ENCODE measurements around the gene CDC42BPA. TPM values are rescaled to one million over a fixed set of nuclear protein-coding genes. Genes with fewer than 3 reads are reported as not detected.

The CDC42BPA gene
- total and polyA plus RNA-seq, 8 donors = 6.2 to 198 (median 64.5) TPM

DNA sequence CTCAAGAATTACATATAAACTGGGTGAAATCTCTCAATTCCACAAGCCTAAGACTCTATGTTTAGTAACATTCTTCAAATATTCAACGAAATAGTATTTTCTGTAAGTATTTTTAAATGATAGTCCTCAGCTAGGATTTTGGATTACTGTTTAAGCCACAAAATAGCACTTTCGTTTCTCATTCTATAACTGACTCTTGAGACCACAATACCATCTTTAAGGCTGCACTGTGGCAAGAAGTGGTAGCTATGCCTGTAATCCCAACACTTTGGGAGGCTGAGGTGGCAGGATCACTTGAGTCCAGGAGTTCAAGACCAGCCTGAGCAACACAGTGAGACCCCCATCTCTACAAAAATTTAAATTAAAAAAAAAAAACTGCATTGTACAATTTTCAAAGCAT lies 126.7 kb downstream of the CDC42BPA start:
- H3K27me3 ChIP-seq = no peaks in the 10 kb centered on the region
- no peak for DNase-seq
- no peaks in the 10 kb centered on the region for H3K4me1 ChIP-seq
- H3K9me3 ChIP-seq = no peaks in the 10 kb centered on the region
- no peak overlapping the region for H3K27ac ChIP-seq
- no peak for TF ChIP-seq EP300 (IDR thresholded peaks at IDR 0.05)
- TF ChIP-seq, protein P1, sequence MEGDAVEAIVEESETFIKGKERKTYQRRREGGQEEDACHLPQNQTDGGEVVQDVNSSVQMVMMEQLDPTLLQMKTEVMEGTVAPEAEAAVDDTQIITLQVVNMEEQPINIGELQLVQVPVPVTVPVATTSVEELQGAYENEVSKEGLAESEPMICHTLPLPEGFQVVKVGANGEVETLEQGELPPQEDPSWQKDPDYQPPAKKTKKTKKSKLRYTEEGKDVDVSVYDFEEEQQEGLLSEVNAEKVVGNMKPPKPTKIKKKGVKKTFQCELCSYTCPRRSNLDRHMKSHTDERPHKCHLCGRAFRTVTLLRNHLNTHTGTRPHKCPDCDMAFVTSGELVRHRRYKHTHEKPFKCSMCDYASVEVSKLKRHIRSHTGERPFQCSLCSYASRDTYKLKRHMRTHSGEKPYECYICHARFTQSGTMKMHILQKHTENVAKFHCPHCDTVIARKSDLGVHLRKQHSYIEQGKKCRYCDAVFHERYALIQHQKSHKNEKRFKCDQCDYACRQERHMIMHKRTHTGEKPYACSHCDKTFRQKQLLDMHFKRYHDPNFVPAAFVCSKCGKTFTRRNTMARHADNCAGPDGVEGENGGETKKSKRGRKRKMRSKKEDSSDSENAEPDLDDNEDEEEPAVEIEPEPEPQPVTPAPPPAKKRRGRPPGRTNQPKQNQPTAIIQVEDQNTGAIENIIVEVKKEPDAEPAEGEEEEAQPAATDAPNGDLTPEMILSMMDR (IDR thresholded peaks at IDR 0.05) = no peak
- no peak overlapping the region for H3K4me3 ChIP-seq
- WGBS, 5 donors = 45 to 74% (median 60%) methylated on average over 2 of the region's 2 CpGs
- intact Hi-C loops (cut with DNase I; ENCODE audit: low total_unique reads) = no loop called here
- peaks cover 0 to 9% (median 5%) of the 10 kb centered on the region in 4 donors for H3K36me3 ChIP-seq

DNA sequence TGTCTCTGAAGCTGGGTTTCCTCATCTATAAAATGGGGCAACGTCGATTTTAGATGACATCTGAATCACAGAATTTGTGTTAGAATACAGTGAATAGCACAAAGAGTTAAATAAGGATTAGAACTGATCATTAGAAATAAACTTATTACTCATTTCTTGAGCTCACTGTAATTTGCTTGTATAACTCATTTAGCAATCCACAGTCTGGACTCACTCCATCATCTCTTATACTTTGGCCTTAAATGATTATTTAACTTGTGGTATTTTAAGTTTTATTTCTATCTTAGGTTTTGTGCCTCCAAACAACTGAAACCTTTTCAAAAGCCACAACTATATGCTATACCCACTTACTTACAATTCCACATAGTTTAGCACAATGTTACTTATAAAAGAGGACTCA lies 128.0 kb downstream of the CDC42BPA start:
- 93 to 98% (median 95%) methylated on average over 2 of the region's 2 CpGs for WGBS, 5 donors
- H3K9me3 ChIP-seq = no peaks in the 10 kb centered on the region
- DNase-seq = no peak
- TF ChIP-seq EP300 (IDR thresholded peaks at IDR 0.05) (no peak), POLR2A (IDR thresholded peaks at IDR 0.05) (no peak), POLR2AphosphoS5 (IDR thresholded peaks at IDR 0.05) (no peak)
- TF ChIP-seq, protein P1 (IDR thresholded peaks at IDR 0.05) = no peak
- no peaks in the 10 kb centered on the region for H3K27me3 ChIP-seq
- peaks cover 0 to 9% (median 5%) of the 10 kb centered on the region in 4 donors for H3K36me3 ChIP-seq
- no peak overlapping the region for H3K27ac ChIP-seq
- H3K4me3 ChIP-seq = no peak overlapping the region
- intact Hi-C loops (cut with DNase I; ENCODE audit: low total_unique reads) = no loop called here
- H3K4me1 ChIP-seq = no peaks in the 10 kb centered on the region

DNA sequence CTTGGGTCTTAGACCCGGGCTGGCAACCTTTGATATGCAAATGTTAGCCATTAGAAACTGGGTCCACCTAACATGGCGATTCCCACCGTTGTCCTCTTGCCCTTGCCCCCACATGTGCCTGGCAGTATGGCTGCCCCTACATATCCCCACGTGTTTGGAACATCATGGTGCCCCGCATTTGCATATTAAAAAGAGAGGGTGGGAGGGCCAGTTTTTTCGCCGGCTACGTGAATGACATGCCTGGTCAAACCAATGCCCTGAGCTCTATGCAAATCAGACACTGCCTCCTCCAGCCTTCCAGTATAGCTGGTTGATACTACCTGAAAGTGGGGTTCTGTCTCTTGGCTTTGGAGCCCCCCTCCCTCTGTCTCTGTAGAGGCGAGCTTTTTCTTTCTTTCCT lies 133.0 kb downstream of the CDC42BPA start:
- WGBS, 5 donors = 78 to 89% (median 81%) methylated on average over 9 of the region's 9 CpGs
- TF ChIP-seq POLR2AphosphoS5 (IDR thresholded peaks at IDR 0.05) = no peak
- TF ChIP-seq, protein P1 (IDR thresholded peaks at IDR 0.05) = no peak
- TF ChIP-seq POLR2A (IDR thresholded peaks at IDR 0.05) = no peak
- TF ChIP-seq EP300 (IDR thresholded peaks at IDR 0.05) = no peak
- peaks cover 0 to 6% (median 2%) of the 10 kb centered on the region in 4 donors for H3K36me3 ChIP-seq

GRCh38 chr1:227182012-227182411 lies 136.3 kb downstream of the CDC42BPA start:
- intact Hi-C loops (cut with DNase I; ENCODE audit: low total_unique reads) = no loop called here
- H3K27me3 ChIP-seq = no peaks in the 10 kb centered on the region
- H3K27ac ChIP-seq = no peak overlapping the region
- H3K4me3 ChIP-seq = no peak overlapping the region
- H3K36me3 ChIP-seq = peaks cover 0 to 6% (median 5%) of the 10 kb centered on the region in 4 donors
- H3K4me1 ChIP-seq = no peaks in the 10 kb centered on the region
- TF ChIP-seq POLR2A (IDR thresholded peaks at IDR 0.05) (no peak), EP300 (IDR thresholded peaks at IDR 0.05) (no peak), POLR2AphosphoS5 (IDR thresholded peaks at IDR 0.05) (no peak)
- TF ChIP-seq, protein P1 (IDR thresholded peaks at IDR 0.05) = no peak
- DNase-seq = no peak
- H3K9me3 ChIP-seq = no peaks in the 10 kb centered on the region
- WGBS, 5 donors = 87 to 98% (median 97%) methylated on average over 3 of the region's 3 CpGs

More for the DNA sequence above, 133.0 kb downstream of the CDC42BPA start:
- no peaks in the 10 kb centered on the region for H3K9me3 ChIP-seq
- no peak overlapping the region for H3K27ac ChIP-seq
- no peak overlapping the region for H3K4me3 ChIP-seq
- no peaks in the 10 kb centered on the region for H3K27me3 ChIP-seq
- no peaks in the 10 kb centered on the region for H3K4me1 ChIP-seq
- DNase-seq = no peak
- intact Hi-C loops (cut with DNase I; ENCODE audit: low total_unique reads) = no loop called here

Measured in stomach (tissue), 9 donors.